GM18526 (cell line): ENCODE data around the gene DHFR.

Experiments used
- POLR2A ChIP-seq: IDR thresholded peaks from 3 replicates; pipeline ENCODE4 v1.6.1; 2011; ENCODE audit not compliant: insufficient read length; ENCODE audit errors: extremely low read depth

The DHFR gene

GRCh38 chr5:80668016-80668969, 13.5 kb upstream of the DHFR start:
- no peak for TF ChIP-seq POLR2A

DNA sequence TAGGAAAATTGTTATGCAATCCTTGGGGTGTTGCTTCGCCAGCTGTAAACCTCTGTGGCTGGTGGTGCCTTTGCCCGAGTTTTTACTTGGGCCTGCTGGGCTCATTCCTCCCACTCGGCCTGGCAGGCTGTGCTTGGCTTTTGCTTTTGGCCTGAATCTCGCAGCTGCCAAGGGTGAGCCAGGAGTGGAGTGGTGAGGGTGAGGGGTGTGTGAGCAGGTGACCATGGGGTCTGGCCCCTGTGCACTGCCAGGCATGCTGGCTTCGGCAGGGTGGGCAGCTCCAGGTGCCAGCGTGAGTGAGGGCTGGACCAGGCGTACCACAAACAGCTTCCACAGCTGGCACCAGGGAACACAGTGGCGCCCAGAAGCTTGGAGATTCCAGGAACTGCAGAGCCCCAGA, 12.6 kb upstream of the DHFR start:
- no peak for TF ChIP-seq POLR2A

DNA sequence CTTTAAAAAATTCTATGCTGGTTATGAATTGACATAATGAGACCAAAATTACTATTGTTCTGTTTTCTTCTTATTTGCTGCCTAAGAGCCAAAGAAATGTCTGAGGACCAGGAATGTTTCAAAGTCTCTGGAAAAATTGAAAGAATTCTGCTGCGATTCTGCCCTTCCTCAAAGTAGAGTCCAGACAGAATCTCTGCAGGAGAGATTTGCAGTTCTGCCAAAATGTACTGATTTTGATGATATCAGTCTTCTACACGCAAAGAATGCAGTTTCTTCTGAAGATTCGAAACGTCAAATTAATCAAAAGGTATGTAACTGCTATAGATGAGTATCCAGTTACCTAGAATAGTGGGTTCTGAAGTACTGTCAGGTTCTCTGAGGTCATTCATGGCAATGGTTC, 10.3 kb upstream of the DHFR start:
- no peak for TF ChIP-seq POLR2A

DNA sequence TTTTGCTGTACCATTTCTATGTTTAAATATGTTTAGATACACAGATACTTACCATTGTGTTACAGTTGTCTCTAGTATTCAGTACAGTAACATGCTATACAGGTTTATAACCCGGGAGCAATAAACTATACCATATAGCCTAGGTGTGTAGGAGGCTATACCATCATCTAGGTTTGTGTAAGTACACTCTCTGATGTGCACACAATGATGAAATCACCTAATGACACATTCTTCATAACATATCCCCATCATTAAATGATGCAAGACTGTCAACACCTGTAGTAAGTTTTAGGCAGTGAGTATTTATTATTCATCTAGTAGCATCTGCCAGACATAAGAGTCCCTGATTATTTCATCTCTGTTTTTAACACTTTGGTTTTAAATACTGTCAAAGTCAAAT, 7.3 kb upstream of the DHFR start:
- no peak for TF ChIP-seq POLR2A

GRCh38 chr5:80659106-80659505, 4.3 kb upstream of the DHFR start:
- TF ChIP-seq POLR2A: no peak

DNA sequence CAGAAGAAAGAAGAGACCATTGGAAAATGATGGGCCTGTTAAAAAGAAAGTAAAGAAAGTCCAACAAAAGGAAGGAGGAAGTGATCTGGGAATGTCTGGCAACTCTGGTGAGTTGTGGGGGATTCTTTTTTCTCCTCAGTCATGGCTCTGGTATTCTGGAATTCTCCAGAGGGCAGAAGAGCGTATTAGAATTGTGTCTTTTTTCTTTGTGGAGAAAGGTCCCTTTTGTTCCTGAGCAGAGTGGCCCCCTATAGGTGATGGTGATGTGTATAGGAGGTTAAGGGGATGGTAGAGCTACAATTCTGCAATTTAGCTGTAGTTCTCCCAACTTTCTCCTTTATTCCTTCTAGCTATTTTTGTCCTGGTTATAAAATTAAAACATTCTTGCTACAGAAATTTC, 1.6 kb upstream of the DHFR start:
- no peak for TF ChIP-seq POLR2A

- TF ChIP-seq POLR2A: no peak
Measured at GRCh38 chr5:80655231-80655774, 520 bp upstream of the DHFR start.

DNA sequence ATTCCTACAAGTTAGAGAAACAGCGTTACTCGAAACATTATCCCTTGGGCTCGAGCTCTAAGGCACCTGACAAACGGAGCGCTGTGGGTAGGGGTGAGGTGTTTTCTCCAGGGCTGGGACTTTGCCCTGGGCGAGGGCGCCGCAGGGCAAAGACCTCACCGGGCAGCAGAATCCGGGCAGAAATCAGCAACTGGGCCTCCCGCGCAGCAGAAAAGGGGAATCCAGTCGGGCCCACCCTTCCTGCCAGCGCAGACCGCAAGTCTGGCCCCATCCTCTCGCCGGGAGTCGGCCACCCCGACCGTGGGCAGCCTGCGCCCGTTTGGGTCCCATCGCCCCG, 761 bp downstream of the DHFR start:
- TF ChIP-seq POLR2A: no peak

DNA sequence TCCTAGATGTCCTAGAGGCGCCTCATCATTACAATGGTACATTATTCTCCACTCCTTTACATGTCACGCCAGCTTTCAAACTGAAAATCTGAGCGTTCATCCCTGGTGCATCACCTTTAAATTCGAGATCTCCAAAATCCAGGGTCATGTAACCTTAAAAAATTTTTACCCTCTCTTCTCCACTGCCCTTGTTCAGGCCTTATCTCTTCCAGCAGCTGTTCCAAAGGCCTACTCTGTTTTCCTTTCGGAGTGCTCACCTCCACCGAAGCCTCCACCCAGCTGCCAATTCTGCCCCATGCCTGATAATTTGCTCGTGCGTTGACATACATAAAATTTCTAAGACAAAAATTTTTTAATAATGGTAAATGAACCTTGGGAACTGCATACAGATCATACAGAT, 1.3 kb downstream of the DHFR start:
- no peak for TF ChIP-seq POLR2A

DNA sequence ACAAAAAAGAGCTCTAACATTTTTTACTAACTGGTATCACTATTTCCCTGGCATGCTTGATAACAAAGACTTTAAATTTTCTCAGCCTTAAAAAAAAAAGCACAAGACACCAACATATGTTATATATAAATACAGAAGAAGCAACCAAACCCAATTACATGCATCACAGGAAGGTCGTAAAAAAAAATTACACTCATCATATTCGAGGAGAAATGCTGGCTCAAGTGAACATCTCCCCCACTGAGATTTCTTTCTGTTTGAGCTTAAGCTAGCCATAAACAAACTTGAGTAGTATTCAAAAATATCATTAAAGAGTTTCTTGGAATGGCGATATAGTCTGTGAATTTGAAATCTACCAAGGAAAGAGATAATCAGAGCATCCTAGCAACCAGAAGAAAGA, 7.9 kb downstream of the DHFR start:
- no peak for TF ChIP-seq POLR2A

DNA sequence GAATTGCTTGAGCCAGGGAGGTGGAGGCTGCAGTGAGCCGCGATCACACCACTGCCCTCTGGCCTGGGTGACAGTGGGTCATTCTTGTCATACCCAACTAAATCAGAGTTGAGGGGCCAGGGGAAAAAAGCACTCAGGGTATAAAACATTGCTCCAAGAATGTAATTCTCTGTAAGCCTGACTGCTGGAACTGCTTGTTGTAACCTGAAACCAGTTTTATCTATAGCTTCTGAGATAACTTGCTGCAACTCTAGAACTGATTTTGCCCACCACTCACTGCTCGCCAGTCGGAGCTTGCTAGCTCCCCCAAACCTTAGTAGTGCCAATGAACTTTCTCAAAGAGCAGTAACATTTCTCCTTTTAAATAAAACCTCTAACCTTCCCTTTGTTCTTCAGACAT, 9.9 kb downstream of the DHFR start:
- TF ChIP-seq POLR2A: no peak

DNA sequence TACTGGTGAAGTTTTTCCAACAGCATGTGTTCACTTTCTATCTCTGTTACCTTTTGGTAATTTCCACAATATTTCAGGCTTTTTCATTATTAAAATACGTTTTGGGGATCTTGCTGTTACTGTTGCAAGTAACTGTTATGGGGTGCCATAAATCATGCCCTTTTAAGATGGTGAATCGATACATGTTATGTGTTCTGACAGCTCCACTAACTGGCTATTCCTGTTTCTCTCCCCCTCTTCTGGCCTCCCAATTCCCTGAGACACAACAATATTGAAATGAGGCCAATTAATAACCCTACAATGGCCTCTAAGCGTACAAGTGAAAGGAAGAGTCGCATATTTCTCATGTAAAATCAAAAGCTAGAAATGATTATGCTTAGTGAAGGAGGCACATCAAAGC, 13.4 kb downstream of the DHFR start:
- no peak for TF ChIP-seq POLR2A

DNA sequence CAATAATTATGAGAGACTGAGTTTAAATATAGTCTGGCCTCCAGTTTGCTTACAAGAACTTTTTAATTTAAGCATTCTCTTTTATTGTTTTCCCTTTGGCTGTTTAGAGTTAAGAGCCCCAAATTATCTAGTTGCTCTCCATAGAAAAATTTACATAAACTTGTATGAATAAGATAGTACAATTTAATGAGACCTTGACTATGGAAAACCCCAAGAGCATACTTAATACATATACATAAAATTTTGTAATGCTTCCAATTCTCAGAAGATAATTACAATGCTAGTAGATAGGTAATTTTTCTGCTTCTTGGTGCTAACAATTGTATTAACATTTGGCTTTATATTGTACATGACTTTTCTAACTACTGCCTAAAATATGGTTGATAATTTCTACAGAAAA, 20.6 kb downstream of the DHFR start:
- no peak for TF ChIP-seq POLR2A

DNA sequence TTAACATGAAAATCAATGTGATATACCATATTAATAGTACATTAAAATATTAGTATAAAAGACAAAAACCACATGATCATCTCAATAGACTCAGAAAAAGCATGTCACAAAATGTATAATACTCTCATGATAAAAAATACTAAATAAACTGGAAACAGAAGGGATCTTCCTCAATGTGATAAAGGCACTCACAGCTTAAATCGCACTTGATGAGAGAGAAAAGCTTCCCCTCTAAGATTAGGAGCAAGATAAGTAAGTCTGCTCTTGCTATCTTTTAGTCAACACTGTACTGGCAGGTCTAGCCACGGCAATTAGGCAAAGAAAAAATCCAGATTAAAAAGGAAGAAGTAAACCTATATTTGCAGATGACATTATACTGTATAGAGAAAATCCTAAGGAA, 22.1 kb downstream of the DHFR start:
- TF ChIP-seq POLR2A: no peak

GRCh38 chr5:80631278-80632259, 23.2 kb downstream of the DHFR start:
- no peak for TF ChIP-seq POLR2A

DNA sequence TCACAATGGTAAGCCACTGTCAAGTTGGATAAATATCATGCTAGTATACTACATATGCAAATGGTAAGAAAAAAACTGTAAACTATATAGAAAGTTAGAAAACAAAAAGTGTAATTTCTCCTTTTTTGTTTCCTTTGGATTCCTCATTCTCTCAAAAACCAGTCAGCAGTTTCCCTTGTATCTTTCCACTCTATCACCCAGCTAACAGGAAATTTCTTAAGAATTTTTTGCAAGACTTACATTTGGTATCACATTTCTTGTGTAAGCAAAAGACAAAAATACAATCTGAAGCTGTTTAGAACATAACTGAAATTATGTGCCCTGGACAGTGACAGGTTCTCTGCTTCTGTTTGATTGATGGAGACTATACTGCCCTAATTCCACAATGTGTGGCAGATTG, 25.5 kb downstream of the DHFR start:
- no peak for TF ChIP-seq POLR2A
